Measurements from ENCODE around the gene ARFGAP1.
A peak's percentile ranks its signal among the peaks of the same experiment; 100 is the strongest.

The ARFGAP1 gene

DNA sequence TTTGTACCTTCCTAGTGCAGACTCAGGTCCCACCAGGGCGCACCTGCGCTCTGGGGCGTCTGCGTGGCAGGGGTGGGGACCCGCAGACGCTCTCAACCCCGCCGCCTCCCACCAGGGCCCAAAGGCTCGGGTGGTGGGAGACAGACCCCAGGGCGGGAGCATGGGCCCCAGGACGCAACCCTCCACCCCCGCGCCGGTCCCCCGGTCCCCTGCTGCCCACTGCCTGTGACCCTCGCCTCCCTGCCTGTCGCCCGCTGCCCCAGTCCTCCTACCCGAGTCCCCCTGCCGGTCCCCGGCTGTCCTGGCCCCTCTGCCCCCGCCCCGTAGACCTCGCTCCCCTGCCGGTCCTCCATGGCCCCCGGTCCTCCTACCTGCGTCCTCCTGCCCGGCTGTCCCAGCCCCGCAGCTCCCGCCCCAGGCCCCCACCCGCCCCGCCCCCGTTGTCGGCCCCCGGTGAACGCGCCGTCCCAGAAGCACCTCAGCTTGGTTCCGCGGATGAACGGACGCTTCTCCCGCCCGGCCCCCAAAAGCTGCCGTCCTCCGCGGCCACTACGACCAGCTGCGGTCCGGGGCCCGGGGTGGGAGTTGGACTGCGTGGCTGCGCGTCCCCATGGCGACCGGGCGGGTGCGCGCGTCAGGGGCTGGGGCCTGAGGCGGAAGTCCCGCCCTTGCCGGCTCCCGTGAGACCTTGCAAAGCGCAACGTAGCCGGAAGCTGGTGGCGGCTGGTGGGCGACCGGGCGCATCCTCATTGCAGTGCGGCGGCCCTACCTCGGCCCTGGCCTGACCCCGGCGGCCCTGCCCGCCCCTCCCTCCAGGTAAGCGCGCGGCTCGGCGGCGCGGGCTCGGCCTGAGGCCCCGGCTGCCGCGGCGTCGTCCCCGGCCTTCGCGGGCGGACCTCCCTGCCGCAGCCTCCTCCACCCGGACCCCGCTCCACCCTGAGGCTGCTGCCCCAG, at the start of gene ARFGAP1:
Gene ARFGAP1, plus strand, starts transcription at position 709 of the 954 bp plus-strand sequence. CDS start 2,768 bp downstream, outside the sequence.
- H3K27ac ChIP-seq (ENCODE audit: low read depth in 2 of 2, low read length in 2 of 2), result peak within 1 kb of the TSS; percentile 13 to 38
- peaks cover 13 to 14% of the 10 kb centered on the region in 2 donors for H3K36me3 ChIP-seq (ENCODE audit: control insufficient read depth in 2 of 2, insufficient read depth in 2 of 2, low read length in 2 of 2)
- no peaks in the 10 kb centered on the region for H3K9me3 ChIP-seq (ENCODE audit: control insufficient read depth in 2 of 2, low read length in 2 of 2)

DNA sequence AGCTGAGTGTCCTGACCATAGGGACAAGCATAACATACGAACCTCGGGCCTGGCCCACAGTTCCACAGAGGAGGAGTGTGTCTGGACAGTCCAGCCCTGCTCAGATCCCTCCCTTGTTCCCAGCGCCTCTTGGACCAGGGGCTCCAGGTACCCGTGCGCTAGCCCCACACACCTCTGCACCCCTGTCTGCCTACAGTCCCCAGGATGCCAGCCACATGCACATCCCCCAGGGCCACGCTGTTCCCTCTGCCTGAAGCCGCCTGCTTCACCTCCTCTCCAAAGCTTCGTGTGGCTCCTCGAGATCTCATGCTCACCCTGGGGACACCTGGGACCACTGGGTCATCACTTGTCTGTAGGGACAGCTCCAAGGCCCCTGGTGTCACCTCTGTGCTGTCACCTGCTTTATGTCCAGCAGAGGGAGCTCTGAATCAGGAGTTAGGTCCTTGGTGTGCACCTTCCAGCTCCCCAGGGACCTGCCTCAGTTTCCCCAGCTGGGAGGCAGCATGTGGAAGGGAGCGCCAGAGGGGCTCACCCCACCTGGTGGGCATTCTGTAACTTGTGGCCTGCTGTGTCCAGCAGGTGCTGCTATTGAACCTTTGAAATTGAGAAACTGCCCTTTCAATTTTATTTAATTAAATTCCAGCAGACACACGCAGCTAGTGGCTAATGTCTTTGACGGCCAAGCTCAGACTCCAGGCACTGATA, 49.3 kb upstream of the ARFGAP1 start:
- H3K27ac ChIP-seq (ENCODE audit: low read depth in 2 of 2, low read length in 2 of 2), result no peak overlapping the region
- H3K36me3 ChIP-seq (ENCODE audit: control insufficient read depth in 2 of 2, insufficient read depth in 2 of 2, low read length in 2 of 2), result no peaks in the 10 kb centered on the region
- no peaks in the 10 kb centered on the region for H3K9me3 ChIP-seq (ENCODE audit: control insufficient read depth in 2 of 2, low read length in 2 of 2)
- H3K27me3 ChIP-seq (ENCODE audit: control insufficient read depth in 2 of 2, insufficient read depth in 2 of 2, low read length in 2 of 2), result peaks cover 0 to 3% of the 10 kb centered on the region in 2 donors
- H3K4me3 ChIP-seq (ENCODE audit: low read length in 2 of 2), result no peak overlapping the region
- H3K4me1 ChIP-seq (ENCODE audit: control insufficient read depth in 2 of 2, insufficient read depth in 2 of 2, low read length in 2 of 2), result no peaks in the 10 kb centered on the region
- no peak overlapping the region for H3K9ac ChIP-seq (ENCODE audit: low read depth in 1 of 2, low read length in 2 of 2)

More for the DNA sequence above, at the start of gene ARFGAP1:
- Histone ChIP-seq H3K4me1 (ENCODE audit: control insufficient read depth in 2 of 2, insufficient read depth in 2 of 2, low read length in 2 of 2) (peaks cover 8 to 11% of the 10 kb centered on the region in 2 donors), H3K9ac (ENCODE audit: low read depth in 1 of 2, low read length in 2 of 2) (peak within 1 kb of the TSS; percentile 82 to 91), H3K27me3 (ENCODE audit: control insufficient read depth in 2 of 2, insufficient read depth in 2 of 2, low read length in 2 of 2) (peaks cover 0 to 2% of the 10 kb centered on the region in 2 donors), H3K4me3 (ENCODE audit: low read length in 2 of 2) (peak within 1 kb of the TSS; percentile 81 to 85)

- Histone ChIP-seq H3K36me3 (ENCODE audit: control insufficient read depth in 2 of 2, insufficient read depth in 2 of 2, low read length in 2 of 2) (no peaks in the 10 kb centered on the region), H3K27ac (ENCODE audit: low read depth in 2 of 2, low read length in 2 of 2) (no peak overlapping the region), H3K9me3 (ENCODE audit: control insufficient read depth in 2 of 2, low read length in 2 of 2) (no peaks in the 10 kb centered on the region), H3K4me3 (ENCODE audit: low read length in 2 of 2) (no peak overlapping the region), H3K27me3 (ENCODE audit: control insufficient read depth in 2 of 2, insufficient read depth in 2 of 2, low read length in 2 of 2) (peaks cover 0 to 3% of the 10 kb centered on the region in 2 donors), H3K4me1 (ENCODE audit: control insufficient read depth in 2 of 2, insufficient read depth in 2 of 2, low read length in 2 of 2) (no peaks in the 10 kb centered on the region), H3K9ac (ENCODE audit: low read depth in 1 of 2, low read length in 2 of 2) (no peak overlapping the region)
Observed at GRCh38 chr20:63223826-63224207, 48.8 kb upstream of the ARFGAP1 start.

DNA sequence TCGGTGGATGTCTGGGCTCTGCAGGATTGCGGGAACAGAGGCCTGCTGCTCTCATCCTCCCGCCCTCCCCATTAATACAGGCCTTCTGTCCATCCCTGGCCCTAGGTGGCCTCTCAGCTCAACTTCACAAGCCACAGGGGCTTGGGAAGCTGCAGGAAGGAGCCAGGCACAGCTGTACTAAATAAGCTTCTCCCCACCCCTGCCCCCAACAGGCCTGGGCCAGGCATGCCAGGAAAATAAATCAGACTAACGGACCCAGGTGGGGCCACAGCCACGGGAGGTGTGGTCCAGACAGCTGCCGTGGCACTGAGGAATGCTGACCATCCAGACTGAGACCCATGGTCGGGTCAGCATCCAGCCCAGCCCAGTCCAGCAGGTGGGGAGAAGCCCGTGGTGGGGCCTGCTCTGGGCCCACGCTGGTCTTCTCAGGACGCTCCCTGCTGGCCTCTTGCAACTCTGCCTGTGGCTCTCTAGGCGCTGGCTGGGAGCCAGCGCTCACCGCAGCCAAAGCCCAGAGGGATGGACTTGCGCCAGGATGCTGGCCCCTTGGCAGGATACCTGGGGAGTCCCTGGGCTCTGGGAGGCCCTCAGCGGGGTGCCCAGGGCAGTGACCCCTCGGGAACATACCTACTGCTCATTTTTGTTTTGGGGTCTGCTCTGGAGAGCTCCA, 48.1 kb upstream of the ARFGAP1 start:
- Histone ChIP-seq H3K9me3 (ENCODE audit: control insufficient read depth in 2 of 2, low read length in 2 of 2) (no peaks in the 10 kb centered on the region), H3K4me3 (ENCODE audit: low read length in 2 of 2) (no peak overlapping the region), H3K4me1 (ENCODE audit: control insufficient read depth in 2 of 2, insufficient read depth in 2 of 2, low read length in 2 of 2) (no peaks in the 10 kb centered on the region), H3K36me3 (ENCODE audit: control insufficient read depth in 2 of 2, insufficient read depth in 2 of 2, low read length in 2 of 2) (no peaks in the 10 kb centered on the region), H3K9ac (ENCODE audit: low read depth in 1 of 2, low read length in 2 of 2) (no peak overlapping the region), H3K27ac (ENCODE audit: low read depth in 2 of 2, low read length in 2 of 2) (no peak overlapping the region), H3K27me3 (ENCODE audit: control insufficient read depth in 2 of 2, insufficient read depth in 2 of 2, low read length in 2 of 2) (peaks cover 0 to 5% of the 10 kb centered on the region in 2 donors)

GRCh38 chr20:63225082-63225454, 47.5 kb upstream of the ARFGAP1 start:
- H3K27me3 ChIP-seq (ENCODE audit: control insufficient read depth in 2 of 2, insufficient read depth in 2 of 2, low read length in 2 of 2), result peaks cover 0 to 8% of the 10 kb centered on the region in 2 donors
- no peaks in the 10 kb centered on the region for H3K36me3 ChIP-seq (ENCODE audit: control insufficient read depth in 2 of 2, insufficient read depth in 2 of 2, low read length in 2 of 2)
- H3K4me1 ChIP-seq (ENCODE audit: control insufficient read depth in 2 of 2, insufficient read depth in 2 of 2, low read length in 2 of 2), result no peaks in the 10 kb centered on the region
- no peak overlapping the region for H3K9ac ChIP-seq (ENCODE audit: low read depth in 1 of 2, low read length in 2 of 2)
- no peak overlapping the region for H3K4me3 ChIP-seq (ENCODE audit: low read length in 2 of 2)
- no peak overlapping the region for H3K27ac ChIP-seq (ENCODE audit: low read depth in 2 of 2, low read length in 2 of 2)
- no peaks in the 10 kb centered on the region for H3K9me3 ChIP-seq (ENCODE audit: control insufficient read depth in 2 of 2, low read length in 2 of 2)

DNA sequence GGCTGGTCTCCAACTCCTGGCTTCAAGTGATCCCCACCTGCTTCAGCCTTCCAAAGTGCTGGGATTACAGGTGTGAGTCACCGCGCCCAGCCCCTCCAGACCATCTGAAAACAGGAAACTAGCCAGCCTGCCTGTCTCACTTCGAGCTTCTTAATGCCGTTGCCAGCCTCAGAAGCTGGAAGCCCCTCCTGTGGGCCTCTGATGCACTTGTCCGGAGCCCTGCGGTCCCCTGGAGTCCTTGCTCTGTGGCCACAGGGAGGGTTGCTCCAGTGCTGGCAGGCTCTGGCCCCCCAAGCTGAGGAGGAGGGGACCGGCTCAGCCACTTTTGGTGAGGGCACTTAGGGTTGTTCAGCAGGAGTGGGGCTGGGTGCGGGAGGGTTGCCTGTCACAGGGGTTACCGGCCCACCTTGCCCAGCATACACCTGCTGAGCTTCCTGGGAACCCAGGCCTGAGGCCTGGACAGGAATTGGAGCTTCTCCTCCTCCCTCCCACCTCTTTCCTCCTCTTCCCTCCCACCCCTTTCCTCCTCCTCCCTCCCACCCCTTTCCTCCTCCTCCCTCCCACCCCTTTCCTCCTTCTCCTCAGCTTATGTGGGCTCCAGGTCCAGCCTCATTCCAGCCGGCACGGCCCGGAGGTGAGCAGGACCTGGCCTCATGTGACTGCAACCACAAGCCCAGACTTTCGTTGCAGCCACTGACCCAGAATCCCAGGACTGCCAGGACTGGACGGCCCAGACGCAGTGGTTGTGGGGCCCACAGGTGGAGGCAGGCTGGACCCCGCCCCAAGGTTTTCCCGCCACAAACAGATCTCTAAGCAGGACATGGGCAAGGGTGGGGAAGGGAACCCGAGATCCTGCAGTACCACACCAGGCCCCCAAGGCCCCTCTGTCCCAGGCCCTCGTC, 46.3 kb upstream of the ARFGAP1 start:
- no peak overlapping the region for H3K9ac ChIP-seq (ENCODE audit: low read depth in 1 of 2, low read length in 2 of 2)
- H3K27me3 ChIP-seq (ENCODE audit: control insufficient read depth in 2 of 2, insufficient read depth in 2 of 2, low read length in 2 of 2), result peaks cover 5 to 11% of the 10 kb centered on the region in 2 donors
- H3K4me1 ChIP-seq (ENCODE audit: control insufficient read depth in 2 of 2, insufficient read depth in 2 of 2, low read length in 2 of 2), result no peaks in the 10 kb centered on the region
- H3K36me3 ChIP-seq (ENCODE audit: control insufficient read depth in 2 of 2, insufficient read depth in 2 of 2, low read length in 2 of 2), result no peaks in the 10 kb centered on the region
- no peak overlapping the region for H3K27ac ChIP-seq (ENCODE audit: low read depth in 2 of 2, low read length in 2 of 2)
- H3K4me3 ChIP-seq (ENCODE audit: low read length in 2 of 2), result no peak overlapping the region
- no peaks in the 10 kb centered on the region for H3K9me3 ChIP-seq (ENCODE audit: control insufficient read depth in 2 of 2, low read length in 2 of 2)

DNA sequence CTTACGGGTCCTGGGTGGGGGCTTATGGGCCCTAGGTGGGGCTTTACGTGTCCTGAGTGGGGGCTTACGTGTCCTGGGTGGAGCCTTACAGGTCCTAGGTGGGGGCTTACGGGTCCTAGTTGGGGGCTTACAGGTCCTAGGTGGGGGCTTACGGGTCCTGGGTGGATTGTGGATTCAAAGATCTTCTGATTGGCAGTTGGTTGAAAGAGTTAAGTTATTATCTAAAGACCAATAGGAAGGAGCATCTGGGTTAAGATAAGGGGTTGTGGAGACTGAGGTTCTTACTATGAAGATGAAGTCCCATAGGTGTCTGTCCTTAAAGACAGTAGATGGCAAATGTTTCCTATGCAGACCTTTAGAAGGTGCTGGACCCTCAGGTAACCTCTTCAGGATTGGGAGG, 45.4 kb upstream of the ARFGAP1 start:
- Histone ChIP-seq H3K27me3 (ENCODE audit: control insufficient read depth in 2 of 2, insufficient read depth in 2 of 2, low read length in 2 of 2) (peaks cover 5 to 11% of the 10 kb centered on the region in 2 donors), H3K9me3 (ENCODE audit: control insufficient read depth in 2 of 2, low read length in 2 of 2) (no peaks in the 10 kb centered on the region), H3K27ac (ENCODE audit: low read depth in 2 of 2, low read length in 2 of 2) (no peak overlapping the region), H3K4me1 (ENCODE audit: control insufficient read depth in 2 of 2, insufficient read depth in 2 of 2, low read length in 2 of 2) (no peaks in the 10 kb centered on the region), H3K9ac (ENCODE audit: low read depth in 1 of 2, low read length in 2 of 2) (no peak overlapping the region), H3K4me3 (ENCODE audit: low read length in 2 of 2) (no peak overlapping the region), H3K36me3 (ENCODE audit: control insufficient read depth in 2 of 2, insufficient read depth in 2 of 2, low read length in 2 of 2) (no peaks in the 10 kb centered on the region)

DNA sequence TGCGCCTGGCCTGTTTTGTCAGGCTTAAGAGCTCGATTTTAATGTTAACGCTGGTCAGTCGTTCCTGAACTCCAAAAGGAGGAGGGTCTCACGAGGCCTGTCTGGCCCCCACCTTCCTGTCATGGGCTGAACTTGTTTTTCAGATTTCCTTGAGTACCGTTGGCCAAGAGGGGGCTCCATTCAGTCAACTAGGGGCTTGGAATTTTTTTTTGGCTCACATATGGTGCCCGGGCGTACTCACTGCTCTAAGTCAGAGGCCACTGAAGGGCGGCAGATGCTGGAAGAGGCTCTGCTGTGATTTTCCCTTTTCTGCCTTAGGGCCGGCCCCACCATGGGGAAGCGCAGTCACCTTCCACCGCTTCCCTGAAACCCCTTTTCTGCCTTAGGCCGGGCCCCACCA, 43.8 kb upstream of the ARFGAP1 start:
- Histone ChIP-seq H3K4me3 (ENCODE audit: low read length in 2 of 2) (no peak overlapping the region), H3K9me3 (ENCODE audit: control insufficient read depth in 2 of 2, low read length in 2 of 2) (no peaks in the 10 kb centered on the region), H3K27me3 (ENCODE audit: control insufficient read depth in 2 of 2, insufficient read depth in 2 of 2, low read length in 2 of 2) (peaks cover 5 to 11% of the 10 kb centered on the region in 2 donors), H3K36me3 (ENCODE audit: control insufficient read depth in 2 of 2, insufficient read depth in 2 of 2, low read length in 2 of 2) (no peaks in the 10 kb centered on the region), H3K4me1 (ENCODE audit: control insufficient read depth in 2 of 2, insufficient read depth in 2 of 2, low read length in 2 of 2) (no peaks in the 10 kb centered on the region), H3K27ac (ENCODE audit: low read depth in 2 of 2, low read length in 2 of 2) (no peak overlapping the region), H3K9ac (ENCODE audit: low read depth in 1 of 2, low read length in 2 of 2) (no peak overlapping the region)

- H3K4me3 ChIP-seq (ENCODE audit: low read length in 2 of 2), result no peak overlapping the region
- H3K27me3 ChIP-seq (ENCODE audit: control insufficient read depth in 2 of 2, insufficient read depth in 2 of 2, low read length in 2 of 2), result peaks cover 5 to 11% of the 10 kb centered on the region in 2 donors
- no peak overlapping the region for H3K9ac ChIP-seq (ENCODE audit: low read depth in 1 of 2, low read length in 2 of 2)
- H3K4me1 ChIP-seq (ENCODE audit: control insufficient read depth in 2 of 2, insufficient read depth in 2 of 2, low read length in 2 of 2), result no peaks in the 10 kb centered on the region
- H3K27ac ChIP-seq (ENCODE audit: low read depth in 2 of 2, low read length in 2 of 2), result no peak overlapping the region
- no peaks in the 10 kb centered on the region for H3K36me3 ChIP-seq (ENCODE audit: control insufficient read depth in 2 of 2, insufficient read depth in 2 of 2, low read length in 2 of 2)
- H3K9me3 ChIP-seq (ENCODE audit: control insufficient read depth in 2 of 2, low read length in 2 of 2), result no peaks in the 10 kb centered on the region
Observed at GRCh38 chr20:63230800-63231268, 41.8 kb upstream of the ARFGAP1 start.

Data from mucosa of rectum (tissue), 2 donors.